Mesangial cell (primary cell): Measurements from ENCODE around the gene RAB40C. TPM values are rescaled to one million over a fixed set of nuclear protein-coding genes. Genes with fewer than 3 reads are reported as not detected.

Experiments
- total RNA-seq: library from RNA; depleted of rRNA; stranded (reverse); fragments of >200 nt; gene quantifications from 2 replicates; pipeline ENCODE4 v1.2.3, GENCODE V29; 2015

RAB40C gene, protein sequence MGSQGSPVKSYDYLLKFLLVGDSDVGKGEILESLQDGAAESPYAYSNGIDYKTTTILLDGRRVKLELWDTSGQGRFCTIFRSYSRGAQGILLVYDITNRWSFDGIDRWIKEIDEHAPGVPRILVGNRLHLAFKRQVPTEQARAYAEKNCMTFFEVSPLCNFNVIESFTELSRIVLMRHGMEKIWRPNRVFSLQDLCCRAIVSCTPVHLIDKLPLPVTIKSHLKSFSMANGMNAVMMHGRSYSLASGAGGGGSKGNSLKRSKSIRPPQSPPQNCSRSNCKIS
- total RNA-seq, result 21.8 and 22.3 TPM in 2 replicates

DNA sequence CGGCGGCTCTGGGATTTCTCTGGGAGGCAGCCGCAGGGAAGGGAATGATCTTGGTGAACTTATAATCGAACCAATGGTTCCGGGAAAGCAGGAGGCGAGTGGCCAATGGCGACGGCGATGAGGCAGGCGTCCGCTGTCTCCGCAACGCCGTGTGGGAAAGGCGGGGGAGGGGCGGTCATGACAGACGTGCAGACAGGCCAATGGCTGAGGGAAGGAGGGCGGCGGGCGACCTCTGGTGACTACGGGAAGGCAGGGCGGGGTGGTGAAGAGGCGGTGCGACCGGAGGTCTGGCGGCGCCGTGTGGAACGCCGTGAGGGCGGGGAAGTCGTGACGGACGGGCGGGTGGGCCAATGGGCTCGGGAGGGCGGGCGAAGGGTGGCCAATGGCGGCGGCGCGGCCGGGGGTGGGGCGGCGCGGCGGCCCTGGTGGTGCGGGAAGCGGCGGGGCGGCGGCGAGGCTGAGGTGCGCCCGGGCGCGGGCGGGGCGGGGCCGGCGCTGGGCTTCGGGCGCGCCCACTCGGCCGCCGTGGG lies at the start of gene RAB40C:
RAB40C (plus strand) TSS at position 409 of the 530 bp plus-strand sequence. CDS start 226 bp downstream, outside the sequence.

DNA sequence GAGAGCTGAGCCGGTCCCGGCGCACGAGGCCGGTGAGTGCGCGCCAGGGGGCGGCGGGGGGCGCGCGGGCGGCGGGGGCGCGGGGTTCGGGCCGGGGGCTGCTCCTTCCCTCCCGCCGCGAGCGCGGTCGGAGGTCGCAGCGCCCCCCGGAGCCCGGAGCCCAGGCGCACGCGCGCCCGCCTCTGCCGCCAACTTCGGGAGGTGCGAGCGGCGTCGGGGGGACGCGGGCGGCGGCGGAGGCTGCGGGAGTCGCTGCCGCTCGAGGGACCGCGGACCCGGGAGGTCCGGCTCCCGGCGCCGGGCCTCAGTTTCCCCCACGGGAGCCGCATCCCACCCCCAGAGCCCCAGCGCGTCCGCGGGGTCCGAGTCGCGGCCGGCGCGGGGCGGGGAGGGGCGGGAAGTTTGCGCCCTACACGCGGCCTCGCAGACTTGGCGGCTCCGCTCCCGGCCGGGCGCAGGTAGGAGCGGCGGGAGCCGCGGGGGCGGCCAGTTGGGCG lies 29.6 kb upstream of the RAB40C start, which contains the start of gene PRR35:
PRR35 (plus strand) TSS at position 191 of the 497 bp plus-strand sequence. CDS start 2,901 bp downstream, outside the sequence.

DNA sequence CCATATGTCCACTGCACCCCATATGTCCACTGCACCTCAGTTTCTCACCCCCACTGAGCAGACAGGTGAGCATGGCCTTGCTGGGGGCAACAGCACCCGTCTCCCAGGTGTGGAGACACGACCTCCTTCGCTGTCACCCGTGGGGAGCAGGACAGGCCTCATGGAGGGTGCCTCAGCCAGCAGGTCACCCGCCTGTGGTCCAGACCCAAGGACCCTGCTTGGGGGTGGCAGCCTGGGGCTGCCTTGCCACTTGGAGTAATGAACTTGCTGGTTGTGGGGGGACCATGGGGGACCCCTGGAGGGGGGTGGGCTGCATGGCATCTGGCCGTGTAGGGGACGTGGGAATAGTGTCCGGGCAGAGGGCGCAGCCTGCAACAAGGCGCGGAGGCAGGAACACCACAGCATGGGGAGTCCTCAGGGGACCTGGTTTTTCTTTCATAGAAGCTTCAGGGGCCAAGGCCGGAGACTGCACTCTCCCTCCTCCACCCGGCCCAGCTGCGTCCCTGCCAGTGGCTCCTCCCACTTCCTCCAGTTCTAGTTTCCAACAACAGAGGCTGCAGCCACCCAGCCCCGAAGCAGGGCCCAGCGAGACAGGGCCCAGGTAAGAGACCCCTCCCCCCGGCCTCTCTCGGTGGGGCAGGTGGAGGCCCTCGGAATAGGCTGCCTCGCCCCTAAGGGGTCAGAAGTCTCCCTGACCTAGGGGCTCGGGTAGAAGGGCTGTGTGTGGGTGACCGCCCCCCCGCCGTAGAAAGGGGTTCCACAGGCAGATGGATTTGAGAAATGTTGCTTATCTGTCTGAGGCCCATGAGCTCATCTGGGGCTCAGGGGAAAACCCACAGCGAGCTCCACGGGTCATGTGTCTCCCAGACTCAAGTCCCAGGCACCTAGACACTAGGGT lies 23.1 kb upstream of the RAB40C start, which contains the start of gene NHLRC4:
NHLRC4 (plus strand) TSS at position 531 of the 898 bp plus-strand sequence. CDS start 1,043 bp downstream, outside the sequence.

DNA sequence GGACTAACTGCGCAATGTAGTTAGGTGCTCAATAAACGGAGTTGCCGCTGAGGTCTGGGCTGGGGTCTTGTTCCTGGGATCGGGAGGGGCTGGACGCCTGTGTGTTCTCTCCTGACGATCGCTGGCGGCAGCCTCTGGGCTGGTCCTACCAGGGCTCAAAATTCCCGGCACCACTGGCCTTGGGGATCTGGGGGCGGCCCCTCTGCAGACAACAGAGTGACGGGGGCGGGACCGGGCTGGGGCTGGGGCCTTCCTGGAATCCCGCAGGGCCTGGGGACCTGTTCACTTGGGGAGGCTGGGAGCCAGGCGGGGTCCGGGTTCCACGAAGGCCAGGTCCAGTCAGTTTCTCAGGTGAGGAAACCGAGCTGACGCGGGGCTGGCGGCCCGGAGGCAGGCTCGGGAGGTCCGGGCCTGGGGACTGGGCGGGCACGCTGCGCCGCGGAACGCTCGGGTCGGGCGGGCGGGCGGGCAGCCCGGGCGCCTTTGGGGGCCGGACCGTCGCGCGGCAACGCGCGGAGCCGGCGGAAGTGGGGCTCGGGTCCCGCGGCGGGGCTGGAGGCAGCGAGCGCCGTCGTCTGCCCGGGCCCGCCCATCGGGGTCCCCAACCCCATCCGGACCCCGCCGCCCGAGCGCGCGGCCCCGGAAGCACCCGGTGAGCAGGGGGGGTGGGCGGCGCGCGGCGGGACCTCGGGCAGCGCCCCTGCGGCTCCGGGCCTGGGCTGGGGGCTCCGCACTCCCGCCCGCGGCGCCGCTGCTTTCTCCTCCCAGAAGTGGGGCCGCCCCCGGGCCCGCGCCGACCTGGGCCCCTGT lies 20.2 kb upstream of the RAB40C start, which contains the start of gene PIGQ:
PIGQ (plus strand) TSS at position 524 of the 810 bp plus-strand sequence. CDS start 4,107 bp downstream, outside the sequence.

DNA sequence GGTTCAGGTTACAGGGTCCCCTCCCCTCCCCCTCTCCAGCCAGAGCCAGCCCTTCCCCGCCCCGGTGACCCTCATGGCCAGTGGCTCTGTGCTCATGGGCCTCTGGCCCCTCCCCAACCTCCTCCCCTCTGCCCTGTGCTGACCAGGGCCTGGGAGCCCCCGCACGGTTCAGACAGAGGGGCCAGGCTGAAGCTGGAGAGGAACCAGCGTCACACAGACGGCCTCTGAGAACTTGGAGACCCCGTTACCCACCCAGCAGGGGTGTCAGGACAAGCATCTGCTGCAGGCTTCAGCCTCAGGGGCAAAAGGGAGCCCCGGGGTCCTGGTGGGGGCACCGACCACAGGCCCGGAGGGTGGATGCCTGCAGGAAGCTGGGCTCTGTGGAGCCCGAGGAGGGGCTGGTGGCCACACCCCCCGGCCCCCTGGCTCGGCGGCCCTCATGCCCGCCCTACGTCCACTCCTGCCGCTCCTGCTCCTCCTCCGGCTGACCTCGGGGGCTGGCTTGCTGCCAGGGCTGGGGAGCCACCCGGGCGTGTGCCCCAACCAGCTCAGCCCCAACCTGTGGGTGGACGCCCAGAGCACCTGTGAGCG lies 41.0 kb downstream of the RAB40C start, which contains the start of gene WFIKKN1:
WFIKKN1 (plus strand) TSS at position 171 of the 591 bp plus-strand sequence; CDS start at position 440, 269 bp downstream.

DNA sequence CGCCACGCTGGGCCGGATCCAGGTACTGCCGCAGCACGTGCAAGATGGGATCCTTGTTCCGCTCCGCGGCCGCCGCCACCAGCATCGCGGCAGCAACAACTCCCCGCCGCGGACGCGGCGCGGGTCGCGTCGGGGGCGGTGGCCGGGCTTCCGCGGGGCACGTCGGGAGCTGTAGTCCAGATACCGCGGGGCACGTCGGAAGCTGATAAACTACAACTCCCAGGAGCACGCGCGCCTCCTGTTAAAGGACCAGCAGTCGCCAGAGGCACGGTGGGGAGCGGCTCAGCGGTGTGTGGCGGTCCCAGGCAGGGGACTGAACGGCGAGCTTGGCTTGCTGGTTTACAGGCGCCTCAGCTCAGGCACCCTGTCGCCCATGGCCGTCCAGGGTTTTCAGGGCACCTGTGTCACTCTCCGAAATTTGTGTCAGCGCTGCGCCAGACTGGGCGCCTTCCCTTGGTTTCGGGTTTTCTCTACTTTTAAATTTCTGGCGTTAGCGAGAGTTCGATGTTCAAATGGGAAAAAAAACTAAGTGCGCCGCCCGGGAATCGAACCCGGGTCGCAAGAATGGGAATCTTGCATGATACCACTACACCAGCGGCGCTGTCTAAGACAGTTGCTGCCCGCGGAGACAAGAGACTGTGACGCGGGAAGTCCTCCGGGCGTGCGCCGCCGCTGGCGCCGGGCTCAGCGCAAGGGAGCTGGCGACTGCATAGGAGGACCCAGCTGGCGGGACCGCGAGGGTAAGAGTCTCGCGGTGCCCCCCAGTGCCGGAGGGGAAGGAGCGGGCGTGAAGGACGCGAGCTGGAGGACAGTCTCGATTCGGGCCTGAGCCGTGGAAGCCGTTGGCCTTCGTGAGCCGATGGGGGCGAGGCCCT lies 46.6 kb downstream of the RAB40C start, which contains the start of gene METTL26:
METTL26 (minus strand) TSS at position 100 of the 875 bp plus-strand sequence; CDS start at position 85, 15 bp downstream.

DNA sequence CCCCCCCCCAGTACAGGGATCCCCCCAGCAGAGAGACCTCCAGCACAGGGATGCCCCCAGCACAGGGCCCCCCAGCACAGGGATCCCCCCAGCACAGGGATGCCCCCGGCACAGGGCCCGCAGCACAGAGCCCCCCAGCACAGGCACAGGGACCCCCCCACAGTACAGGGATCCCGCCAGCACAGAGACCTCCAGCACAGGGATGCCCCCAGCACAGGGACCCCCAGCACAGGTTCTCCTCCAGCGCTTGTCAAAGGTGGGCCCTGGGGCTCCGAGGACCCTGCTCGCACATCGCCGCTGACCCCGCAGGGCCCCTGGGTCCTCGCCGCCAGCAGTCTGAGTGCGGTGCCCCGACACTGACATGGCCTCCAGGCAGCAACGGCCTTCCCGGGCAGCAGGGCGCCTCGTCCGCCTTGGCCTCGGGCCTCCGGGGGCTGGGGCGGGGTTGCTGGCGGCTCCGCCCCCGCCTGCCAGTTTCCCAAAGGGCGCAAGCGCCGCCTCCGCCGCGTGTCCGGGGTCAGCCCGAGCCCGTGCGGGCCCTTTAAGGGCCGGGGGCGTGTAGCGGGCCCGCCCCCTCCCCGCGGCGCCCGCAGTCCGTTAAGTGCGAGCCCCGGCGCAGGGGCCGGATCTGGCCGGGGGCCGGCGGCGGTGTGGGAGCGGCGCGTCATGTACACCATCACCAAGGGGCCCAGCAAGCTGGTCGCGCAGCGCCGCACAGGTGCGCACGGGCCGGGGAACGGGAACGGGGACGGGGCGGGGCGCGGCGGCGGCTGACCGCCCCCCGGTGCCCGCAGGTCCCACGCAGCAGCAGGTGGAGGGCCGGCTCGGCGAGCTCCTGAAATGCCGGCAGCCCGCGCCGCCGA lies 51.7 kb downstream of the RAB40C start, which contains the start of gene MCRIP2:
MCRIP2 (plus strand) TSS at position 503 of the 863 bp plus-strand sequence; CDS start at position 667, 164 bp downstream.

DNA sequence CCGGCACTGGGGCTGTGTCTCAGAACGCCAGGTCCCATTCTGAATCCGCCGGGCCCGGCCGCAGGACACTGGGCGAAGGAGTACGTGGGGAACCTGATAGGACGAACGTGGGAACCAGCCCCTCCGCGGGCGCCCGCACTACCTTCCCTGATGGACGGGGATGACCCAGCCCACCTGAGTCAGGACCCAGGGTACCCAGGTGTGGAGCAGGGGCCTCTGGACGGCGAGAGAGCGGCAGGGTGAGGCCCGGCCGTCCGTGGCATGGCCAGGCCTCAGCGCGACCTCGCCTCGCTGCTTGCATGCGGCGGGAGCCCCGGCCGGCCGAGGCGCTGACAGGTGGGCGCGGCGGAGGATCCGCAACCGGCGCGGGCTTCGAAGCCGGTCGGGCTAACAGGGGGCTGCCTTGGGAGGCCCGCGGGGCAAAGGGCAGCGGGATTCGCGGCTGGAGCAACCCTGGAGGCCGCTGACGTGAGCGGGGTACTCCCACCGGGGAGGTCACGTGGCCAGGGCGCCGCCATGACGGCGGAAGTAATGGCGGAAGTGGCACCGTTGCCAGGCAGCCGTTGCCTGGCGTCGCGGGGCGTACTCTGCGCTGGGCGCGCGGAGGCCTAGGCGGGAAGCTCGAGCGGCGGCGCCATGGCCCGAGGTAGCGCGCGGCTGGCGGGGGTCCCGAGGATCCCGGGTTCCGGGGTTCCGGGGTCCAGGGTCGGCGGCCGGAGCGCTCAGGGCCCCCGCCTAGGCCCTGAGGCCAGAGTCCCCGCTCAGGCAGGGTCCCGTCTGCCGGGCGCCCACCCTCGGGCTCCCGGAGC lies 59.1 kb downstream of the RAB40C start, which contains the start of gene WDR90:
WDR90 (plus strand) TSS at position 585 of the 809 bp plus-strand sequence; CDS start at position 637, 52 bp downstream.

DNA sequence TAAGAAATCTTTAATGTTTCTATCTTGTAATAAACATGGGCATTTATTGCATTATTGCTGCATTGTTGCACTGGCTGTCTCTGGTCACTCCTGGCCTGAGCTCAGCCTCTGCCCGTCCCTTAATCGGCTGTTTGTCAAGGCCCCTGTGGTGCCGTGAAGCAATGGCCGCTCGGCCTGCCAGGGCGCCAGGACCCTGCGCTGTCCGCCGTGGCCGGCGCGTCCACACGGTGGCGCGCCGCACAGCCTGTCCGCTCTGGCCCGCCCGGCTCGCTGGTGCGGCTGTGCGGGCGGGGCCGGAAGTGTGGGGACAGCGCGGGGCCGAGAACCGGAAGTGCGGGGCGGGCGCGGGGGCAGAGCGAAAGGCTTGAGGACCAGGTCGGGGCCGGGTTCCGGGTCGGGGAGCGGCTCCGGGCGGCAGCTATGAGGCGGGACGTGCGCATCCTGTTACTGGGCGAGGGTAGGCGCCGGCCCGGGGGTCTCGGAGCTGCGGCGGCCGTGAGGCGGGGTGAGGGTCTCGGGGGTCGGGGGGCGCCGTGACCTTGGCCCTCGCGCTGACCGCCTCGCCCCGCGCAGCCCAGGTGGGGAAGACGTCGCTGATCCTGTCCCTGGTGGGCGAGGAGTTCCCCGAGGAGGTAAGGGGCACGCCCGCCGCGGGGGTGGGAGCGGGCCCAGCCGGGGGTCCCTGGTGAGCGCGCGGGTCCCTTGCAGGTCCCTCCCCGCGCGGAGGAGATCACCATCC lies 78.1 kb downstream of the RAB40C start, which contains the start of gene RHOT2:
RHOT2 (plus strand) TSS at position 353 of the 739 bp plus-strand sequence; CDS start at position 421, 68 bp downstream.

DNA sequence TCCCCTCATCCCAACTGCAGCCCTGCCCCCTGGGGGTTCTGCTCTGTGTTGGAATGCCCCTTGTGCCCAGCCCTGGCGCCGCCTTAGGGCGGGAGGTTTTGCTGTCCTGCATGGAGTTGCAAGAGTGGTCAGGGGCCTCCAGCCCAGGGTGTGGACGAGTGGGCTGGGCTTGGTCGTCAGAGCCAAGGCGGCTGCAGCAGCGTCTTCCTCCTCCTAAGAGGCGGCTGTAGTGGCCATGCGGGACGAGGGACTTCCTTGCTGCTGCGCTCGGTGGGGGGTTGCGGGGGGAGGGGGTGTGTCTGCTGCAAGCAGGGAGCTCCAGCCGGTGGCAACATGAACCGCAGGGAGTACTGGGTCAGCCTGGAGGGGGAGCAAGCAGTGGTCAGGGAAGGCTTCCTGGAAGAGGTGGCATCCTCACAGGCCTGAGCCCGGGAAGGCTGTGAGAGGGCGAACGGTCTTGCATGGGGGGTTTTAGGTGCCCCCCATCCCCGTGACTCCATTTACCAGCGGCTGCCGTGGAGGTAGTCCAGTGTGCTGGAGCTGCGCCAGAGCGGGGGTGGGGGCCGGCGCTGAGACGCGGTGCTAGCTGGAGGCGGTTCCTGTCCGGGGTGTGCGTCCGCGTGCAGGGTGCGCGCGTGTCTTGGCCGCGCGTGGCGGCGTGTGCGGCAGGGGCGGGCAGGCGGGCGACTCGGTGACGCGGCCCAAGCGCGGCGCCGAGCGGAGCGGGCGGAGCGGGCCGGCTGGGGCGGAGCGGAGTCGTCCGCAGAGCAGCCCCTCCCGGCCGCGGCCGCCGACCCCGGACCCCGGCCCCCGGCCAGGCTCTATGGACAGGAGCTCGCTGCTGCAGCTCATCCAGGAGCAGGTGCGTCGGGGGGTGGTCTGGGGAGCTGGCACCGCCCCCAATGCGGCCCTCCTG lies 85.4 kb downstream of the RAB40C start, which contains the start of gene RHBDL1:
RHBDL1 (plus strand) TSS at position 704 of the 916 bp plus-strand sequence; CDS start at position 824, 120 bp downstream.

Other genes starting within 250 kb of the RAB40C start
- gene AXIN1, start 237.3 kb upstream of the RAB40C start, total RNA-seq, result 23.5 and 27.3 TPM in 2 replicates
- 173 and 194 TPM in 2 replicates for gene MRPL28, start 219.5 kb upstream of the RAB40C start, total RNA-seq
- gene PGAP6, start 208.1 kb upstream of the RAB40C start, total RNA-seq, result 67.5 and 116 TPM in 2 replicates
- gene NME4, start 192.9 kb upstream of the RAB40C start, total RNA-seq, result 138 and 142 TPM in 2 replicates
- gene DECR2, start 188.2 kb upstream of the RAB40C start, total RNA-seq, result 23.1 and 55.1 TPM in 2 replicates
- gene RAB11FIP3, start 164.4 kb upstream of the RAB40C start, total RNA-seq, result 23.1 and 40.3 TPM in 2 replicates
- 49.4 and 70.6 TPM in 2 replicates for gene CAPN15, start 62.4 kb upstream of the RAB40C start, total RNA-seq
- gene PRR35, start 29.7 kb upstream of the RAB40C start, total RNA-seq, result not detected in 2 replicates
- gene NHLRC4, start 23.1 kb upstream of the RAB40C start, total RNA-seq, result 0.65 and 2.0 TPM in 2 replicates
- 53.0 and 88.0 TPM in 2 replicates for gene PIGQ, start 20.1 kb upstream of the RAB40C start, total RNA-seq
- gene WFIKKN1, start 40.9 kb downstream of the RAB40C start, total RNA-seq, result under 0.01 and 0.13 TPM in 2 replicates
- 175 and 248 TPM in 2 replicates for gene METTL26, start 46.2 kb downstream of the RAB40C start, total RNA-seq
- gene MCRIP2, start 51.8 kb downstream of the RAB40C start, total RNA-seq, result 31.0 and 32.3 TPM in 2 replicates
- gene WDR90, start 59.3 kb downstream of the RAB40C start, total RNA-seq, result 18.6 and 23.1 TPM in 2 replicates
- 72.5 and 93.6 TPM in 2 replicates for gene RHOT2, start 78.1 kb downstream of the RAB40C start, total RNA-seq
- gene RHBDL1, start 85.6 kb downstream of the RAB40C start, total RNA-seq, result 0.16 and 2.9 TPM in 2 replicates
- 129 and 192 TPM in 2 replicates for gene STUB1, start 90.3 kb downstream of the RAB40C start, total RNA-seq
- 115 and 120 TPM in 2 replicates for gene JMJD8, start 94.3 kb downstream of the RAB40C start, total RNA-seq
- gene WDR24, start 100.3 kb downstream of the RAB40C start, total RNA-seq, result 15.6 and 21.7 TPM in 2 replicates
- under 0.01 and 1.4 TPM in 2 replicates for gene FBXL16, start 115.7 kb downstream of the RAB40C start, total RNA-seq
- gene METRN, start 125.1 kb downstream of the RAB40C start, total RNA-seq, result 125 and 152 TPM in 2 replicates
- gene ANTKMT, start 131.1 kb downstream of the RAB40C start, total RNA-seq, result 44.2 and 47.8 TPM in 2 replicates
- 1.6 and 2.3 TPM in 2 replicates for gene CCDC78, start 136.4 kb downstream of the RAB40C start, total RNA-seq
- gene HAGHL, start 137.0 kb downstream of the RAB40C start, total RNA-seq, result 15.6 and 26.5 TPM in 2 replicates
- gene CIAO3, start 150.9 kb downstream of the RAB40C start, total RNA-seq, result 32.9 and 37.4 TPM in 2 replicates
- gene MSLN, start 170.7 kb downstream of the RAB40C start, total RNA-seq, result 15.0 and 41.1 TPM in 2 replicates
- gene RPUSD1, start 198.3 kb downstream of the RAB40C start, total RNA-seq, result 34.1 and 48.1 TPM in 2 replicates
- gene CHTF18, start 198.6 kb downstream of the RAB40C start, total RNA-seq, result 8.7 and 39.1 TPM in 2 replicates
- not detected in 2 replicates for gene GNG13, start 210.7 kb downstream of the RAB40C start, total RNA-seq